ENCODE results near the gene ZNF587. TPM values are rescaled to one million over a fixed set of nuclear protein-coding genes. Genes with fewer than 3 reads are reported as not detected.
A peak's percentile ranks its signal among the peaks of the same experiment; 100 is the strongest.
"Not testable (repeated sequence)": the region's sequence is repeated elsewhere in the genome, so short reads cannot be mapped to it uniquely, and the experiment has no call there.

ZNF587 gene
- total RNA-seq, 1 experiment from 2014 or later: 7.6 TPM

- Histone ChIP-seq H3K36me3 (peaks cover 77% of the 10 kb centered on the region), H3K9me3 (peaks cover 10% of the 10 kb centered on the region)
- H3K4me3 ChIP-seq, H3K27me3 ChIP-seq, DNase-seq: not testable (repeated sequence)
These were observed 2.3 kb downstream of the ZNF587 start for GRCh38 chr19:57851812-57852603.

- not testable (repeated sequence) for DNase-seq, H3K27me3 ChIP-seq, H3K4me3 ChIP-seq
- H3K36me3 ChIP-seq: peaks cover 74% of the 10 kb centered on the region
- H3K9me3 ChIP-seq: peaks cover 11% of the 10 kb centered on the region
These were observed 4.5 kb downstream of the ZNF587 start for GRCh38 chr19:57854117-57854516.

GRCh38 chr19:57862351-57862750 is 12.7 kb downstream of the ZNF587 start:
- H3K27me3 ChIP-seq, DNase-seq, H3K4me3 ChIP-seq: not testable (repeated sequence)
- H3K9me3 ChIP-seq: peaks cover 47% of the 10 kb centered on the region
- H3K36me3 ChIP-seq: peaks cover 88% of the 10 kb centered on the region

- no peak for DNase-seq
- H3K9me3 ChIP-seq: peaks cover 66% of the 10 kb centered on the region
- no peak overlapping the region for H3K4me3 ChIP-seq
These were observed 18.3 kb downstream of the ZNF587 start for GRCh38 chr19:57867868-57868492.

GRCh38 chr19:57869655-57870054 is 20.0 kb downstream of the ZNF587 start:
- H3K27me3 ChIP-seq, DNase-seq, H3K4me3 ChIP-seq: not testable (repeated sequence)
- peaks cover 68% of the 10 kb centered on the region for H3K9me3 ChIP-seq
- peaks cover 46% of the 10 kb centered on the region for H3K36me3 ChIP-seq

More at GRCh38 chr19:57867868-57868492, 18.3 kb downstream of the ZNF587 start:
- Histone ChIP-seq H3K36me3 (peaks cover 60% of the 10 kb centered on the region), H3K27me3 (no peaks in the 10 kb centered on the region)

GRCh38 chr19:57870225-57870624 is 20.6 kb downstream of the ZNF587 start:
- H3K27me3 ChIP-seq: no peaks in the 10 kb centered on the region
- DNase-seq: no peak
- H3K4me3 ChIP-seq: no peak overlapping the region
- peaks cover 66% of the 10 kb centered on the region for H3K9me3 ChIP-seq
- H3K36me3 ChIP-seq: peaks cover 41% of the 10 kb centered on the region

GRCh38 chr19:57872450-57872849 is 22.8 kb downstream of the ZNF587 start:
- Histone ChIP-seq H3K27me3 (no peaks in the 10 kb centered on the region), H3K36me3 (peaks cover 18% of the 10 kb centered on the region), H3K4me3 (no peak overlapping the region), H3K9me3 (peaks cover 60% of the 10 kb centered on the region)
- no peak for DNase-seq

- not testable (repeated sequence) for H3K27me3 ChIP-seq, DNase-seq, H3K4me3 ChIP-seq, H3K36me3 ChIP-seq
- peaks cover 48% of the 10 kb centered on the region for H3K9me3 ChIP-seq
These were observed 24.5 kb downstream of the ZNF587 start for GRCh38 chr19:57873883-57874799.

- DNase-seq: no peak
- Histone ChIP-seq H3K27me3 (no peaks in the 10 kb centered on the region), H3K36me3 (no peaks in the 10 kb centered on the region), H3K9me3 (peaks cover 24% of the 10 kb centered on the region), H3K4me3 (no peak overlapping the region)
These were observed 36.4 kb downstream of the ZNF587 start for GRCh38 chr19:57886046-57886445.

- no peaks in the 10 kb centered on the region for H3K27me3 ChIP-seq
- H3K4me3 ChIP-seq: no peak overlapping the region
- H3K36me3 ChIP-seq: no peaks in the 10 kb centered on the region
- DNase-seq: no peak
- H3K9me3 ChIP-seq: peaks cover 24% of the 10 kb centered on the region
These were observed 37.7 kb downstream of the ZNF587 start for GRCh38 chr19:57887195-57887941.

- no peak for DNase-seq
- Histone ChIP-seq H3K9me3 (peaks cover 24% of the 10 kb centered on the region), H3K27me3 (no peaks in the 10 kb centered on the region), H3K4me3 (peak overlapping the region; percentile 30), H3K36me3 (no peaks in the 10 kb centered on the region)
These were observed 38.5 kb downstream of the ZNF587 start for GRCh38 chr19:57888107-57888559.

GRCh38 chr19:57888560-57889231 is 39.0 kb downstream of the ZNF587 start, which contains the start of gene ZNF814:
Gene ZNF814, minus strand, starts transcription at chr19:57889037. Its CDS starts 235 bp downstream, at chr19:57888802.
- H3K36me3 ChIP-seq: no peaks in the 10 kb centered on the region
- peak; percentile 35 for DNase-seq
- H3K4me3 ChIP-seq: peak within 1 kb of the TSS; percentile 30
- H3K27me3 ChIP-seq: no peaks in the 10 kb centered on the region
- H3K9me3 ChIP-seq: peaks cover 24% of the 10 kb centered on the region

GRCh38 chr19:57890706-57891105 is 41.0 kb downstream of the ZNF587 start:
- not testable (repeated sequence) for H3K4me3 ChIP-seq, DNase-seq, H3K36me3 ChIP-seq, H3K27me3 ChIP-seq
- H3K9me3 ChIP-seq: peaks cover 17% of the 10 kb centered on the region

GRCh38 chr19:57900311-57900710 is 50.7 kb downstream of the ZNF587 start:
- H3K36me3 ChIP-seq: no peaks in the 10 kb centered on the region
- DNase-seq: no peak
- no peak overlapping the region for H3K4me3 ChIP-seq
- H3K9me3 ChIP-seq: peaks cover 2% of the 10 kb centered on the region
- no peaks in the 10 kb centered on the region for H3K27me3 ChIP-seq

- Histone ChIP-seq H3K27me3 (no peaks in the 10 kb centered on the region), H3K36me3 (peaks cover 16% of the 10 kb centered on the region), H3K9me3 (peaks cover 10% of the 10 kb centered on the region), H3K4me3 (no peak overlapping the region)
- DNase-seq: no peak
These were observed 54.0 kb downstream of the ZNF587 start for GRCh38 chr19:57903618-57904184.

All from MG63 (cell line).